HG03097 (cell line): ENCODE measurements around the gene GRM2.

Experiments used
- ATAC-seq: cut with Tn5 transposase; IDR thresholded peaks from one replicate; pipeline ENCODE4 v1.9.1; 2021; ENCODE audit not compliant: unreplicated experiment, low FRiP score

Gene GRM2

DNA sequence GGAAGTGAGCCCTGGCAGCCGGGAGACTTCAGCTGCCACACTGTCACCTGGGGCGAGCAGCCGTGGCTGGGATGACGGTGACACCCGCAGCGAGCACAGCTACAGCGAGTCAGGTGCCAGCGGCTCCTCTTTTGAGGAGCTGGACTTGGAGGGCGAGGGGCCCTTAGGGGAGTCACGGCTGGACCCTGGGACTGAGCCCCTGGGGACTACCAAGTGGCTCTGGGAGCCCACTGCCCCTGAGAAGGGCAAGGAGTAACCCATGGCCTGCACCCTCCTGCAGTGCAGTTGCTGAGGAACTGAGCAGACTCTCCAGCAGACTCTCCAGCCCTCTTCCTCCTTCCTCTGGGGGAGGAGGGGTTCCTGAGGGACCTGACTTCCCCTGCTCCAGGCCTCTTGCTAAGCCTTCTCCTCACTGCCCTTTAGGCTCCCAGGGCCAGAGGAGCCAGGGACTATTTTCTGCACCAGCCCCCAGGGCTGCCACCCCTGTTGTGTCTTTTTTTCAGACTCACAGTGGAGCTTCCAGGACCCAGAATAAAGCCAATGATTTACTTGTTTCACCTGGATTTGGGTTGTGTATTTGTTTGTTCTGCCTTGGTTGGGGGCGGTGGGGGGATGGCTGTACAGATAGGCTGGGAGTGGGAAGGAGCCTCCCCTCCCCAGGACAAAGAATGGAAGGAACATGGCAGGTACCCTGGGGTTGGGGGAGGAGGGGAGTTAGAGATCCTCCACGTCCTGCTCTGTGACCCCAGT, 2.9 kb upstream of the GRM2 start:
- no peak for ATAC-seq

DNA sequence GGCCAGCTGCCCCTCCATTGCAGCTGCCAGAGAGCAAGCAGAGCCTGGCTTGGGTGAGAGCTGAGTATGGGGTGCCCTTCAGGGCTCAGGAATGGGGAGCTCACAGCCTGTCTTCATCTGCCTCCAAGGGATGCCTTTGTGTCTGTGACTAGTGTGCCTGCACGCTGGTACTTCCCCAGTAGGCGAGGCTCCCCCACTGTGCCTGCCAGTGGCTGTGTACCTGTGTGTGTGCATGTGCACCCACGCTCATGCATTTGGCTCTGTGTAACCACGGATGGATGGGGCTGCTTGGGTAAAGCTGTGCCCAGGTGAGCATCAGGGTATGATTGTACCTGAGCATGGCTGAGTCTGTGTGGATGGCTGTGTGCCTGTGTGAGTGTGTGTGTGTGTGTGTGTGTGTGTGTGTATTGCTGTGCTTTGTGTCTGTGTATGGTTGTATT, 2.3 kb upstream of the GRM2 start:
- no peak for ATAC-seq

DNA sequence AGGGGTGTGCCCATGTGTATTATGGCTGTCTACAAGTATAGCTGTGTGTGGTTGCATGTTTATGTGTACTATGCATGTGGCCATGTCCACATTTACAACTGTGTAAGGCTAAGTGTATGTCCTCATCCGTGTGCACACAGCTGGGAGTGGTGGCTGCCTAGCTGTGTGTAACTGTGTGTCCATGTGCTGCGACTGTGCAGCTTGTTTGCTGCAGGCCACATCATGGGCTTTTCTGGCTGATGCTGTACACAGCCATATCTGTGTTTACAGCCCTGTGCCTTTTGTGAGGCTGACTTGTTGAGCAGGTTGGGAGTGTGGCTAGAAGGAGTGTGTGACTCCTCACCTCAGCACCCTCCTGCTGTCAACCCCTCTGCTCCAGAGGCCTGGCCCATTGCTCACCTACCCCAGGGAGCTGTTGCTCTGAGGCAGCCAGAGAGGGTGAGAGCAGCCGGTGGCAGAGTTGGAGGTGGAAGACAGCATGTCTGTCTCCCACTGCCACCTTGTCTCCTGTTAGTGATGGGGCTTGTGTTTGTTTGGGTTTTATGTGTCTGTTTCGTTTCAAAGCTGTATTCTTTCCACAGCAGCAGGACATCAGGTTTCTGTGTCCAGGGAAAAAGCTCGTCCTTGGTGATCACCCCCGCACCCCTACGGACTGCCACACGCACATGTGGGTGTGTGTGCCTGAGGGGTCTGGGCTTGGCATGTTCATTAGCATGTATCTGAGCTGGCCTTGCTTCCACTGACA, 1.4 kb upstream of the GRM2 start:
- ATAC-seq = no peak

DNA sequence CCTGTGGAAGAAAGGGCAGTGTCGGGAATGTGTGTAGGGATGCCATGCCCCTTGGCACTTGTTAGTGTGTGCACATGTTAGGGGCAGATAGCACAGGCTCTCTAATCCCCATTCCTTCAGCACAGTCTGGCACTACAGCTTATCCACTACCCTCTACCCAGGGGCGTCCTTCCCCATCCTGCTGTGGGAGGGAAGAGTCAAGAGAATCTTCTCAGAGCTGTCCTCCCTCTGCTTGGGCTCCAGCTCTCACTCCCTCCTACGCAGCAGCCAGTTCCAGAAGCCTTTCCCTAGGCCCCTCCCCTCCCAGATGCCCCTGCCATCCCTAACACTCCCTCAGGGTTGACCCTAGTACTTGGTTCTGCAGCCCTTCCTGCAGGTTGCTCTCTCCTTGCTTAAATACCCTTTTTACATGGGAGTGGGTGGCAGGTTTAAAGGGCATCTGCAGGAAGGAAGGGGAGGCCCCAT, 815 bp upstream of the GRM2 start:
- no peak for ATAC-seq

GRCh38 chr3:51708216-51708845, 1.5 kb downstream of the GRM2 start:
- no peak for ATAC-seq

DNA sequence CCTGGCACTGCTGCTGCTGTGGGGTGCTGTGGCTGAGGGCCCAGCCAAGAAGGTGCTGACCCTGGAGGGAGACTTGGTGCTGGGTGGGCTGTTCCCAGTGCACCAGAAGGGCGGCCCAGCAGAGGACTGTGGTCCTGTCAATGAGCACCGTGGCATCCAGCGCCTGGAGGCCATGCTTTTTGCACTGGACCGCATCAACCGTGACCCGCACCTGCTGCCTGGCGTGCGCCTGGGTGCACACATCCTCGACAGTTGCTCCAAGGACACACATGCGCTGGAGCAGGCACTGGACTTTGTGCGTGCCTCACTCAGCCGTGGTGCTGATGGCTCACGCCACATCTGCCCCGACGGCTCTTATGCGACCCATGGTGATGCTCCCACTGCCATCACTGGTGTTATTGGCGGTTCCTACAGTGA, 2.1 kb downstream of the GRM2 start:
- ATAC-seq = no peak

DNA sequence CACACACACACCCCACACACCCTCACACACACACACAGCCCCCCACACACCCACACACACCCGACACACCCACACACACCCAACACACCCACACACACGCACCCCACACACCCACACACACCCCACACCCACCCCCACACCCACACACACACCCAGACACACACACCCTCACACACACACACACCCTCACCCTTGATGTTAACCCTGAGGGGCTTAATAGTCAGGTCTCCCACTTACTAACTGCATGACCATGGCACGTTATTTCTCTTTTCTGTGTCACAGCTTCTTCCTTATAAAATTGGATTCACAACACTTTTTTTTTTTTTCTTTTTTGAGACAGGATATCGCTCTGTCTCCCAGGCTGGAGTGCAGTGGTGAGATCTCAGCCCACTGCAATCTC, 2.8 kb downstream of the GRM2 start:
- no peak for ATAC-seq

DNA sequence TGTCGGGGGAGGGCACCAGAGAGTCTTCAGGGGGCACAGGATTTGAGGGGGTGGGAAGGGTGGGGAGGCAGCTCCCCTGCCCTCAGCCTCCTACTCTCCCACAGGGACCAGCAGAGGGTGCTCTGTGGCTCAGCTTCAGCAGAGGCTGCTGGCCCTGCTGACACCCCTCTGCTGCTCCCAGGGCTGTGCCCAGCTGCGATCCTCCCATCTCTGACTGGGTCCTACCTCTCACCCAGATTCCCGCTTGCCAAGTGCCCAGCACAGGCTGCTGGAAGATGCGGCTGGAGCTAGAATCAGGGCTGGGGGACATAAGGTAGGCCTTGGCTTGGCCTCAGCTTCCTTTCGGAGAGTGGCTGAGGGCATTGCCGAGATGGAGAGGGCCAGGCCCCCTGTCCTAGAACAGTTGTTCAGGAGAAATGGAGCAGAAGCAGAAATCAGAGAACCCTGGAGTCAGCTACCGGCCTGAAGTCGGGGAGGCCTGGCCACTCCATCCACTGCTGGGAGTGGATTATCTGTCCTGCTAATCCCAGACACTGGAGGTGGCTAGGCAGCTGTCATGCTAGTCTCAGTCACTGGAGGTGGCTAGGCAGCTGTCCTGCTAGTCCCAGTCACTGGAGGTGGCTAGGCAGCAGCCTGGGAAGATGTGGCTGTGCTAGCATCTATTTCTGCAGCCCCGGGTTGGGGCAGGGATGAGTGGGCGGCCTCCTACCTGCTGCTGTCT, 3.9 kb downstream of the GRM2 start:
- ATAC-seq = no peak

DNA sequence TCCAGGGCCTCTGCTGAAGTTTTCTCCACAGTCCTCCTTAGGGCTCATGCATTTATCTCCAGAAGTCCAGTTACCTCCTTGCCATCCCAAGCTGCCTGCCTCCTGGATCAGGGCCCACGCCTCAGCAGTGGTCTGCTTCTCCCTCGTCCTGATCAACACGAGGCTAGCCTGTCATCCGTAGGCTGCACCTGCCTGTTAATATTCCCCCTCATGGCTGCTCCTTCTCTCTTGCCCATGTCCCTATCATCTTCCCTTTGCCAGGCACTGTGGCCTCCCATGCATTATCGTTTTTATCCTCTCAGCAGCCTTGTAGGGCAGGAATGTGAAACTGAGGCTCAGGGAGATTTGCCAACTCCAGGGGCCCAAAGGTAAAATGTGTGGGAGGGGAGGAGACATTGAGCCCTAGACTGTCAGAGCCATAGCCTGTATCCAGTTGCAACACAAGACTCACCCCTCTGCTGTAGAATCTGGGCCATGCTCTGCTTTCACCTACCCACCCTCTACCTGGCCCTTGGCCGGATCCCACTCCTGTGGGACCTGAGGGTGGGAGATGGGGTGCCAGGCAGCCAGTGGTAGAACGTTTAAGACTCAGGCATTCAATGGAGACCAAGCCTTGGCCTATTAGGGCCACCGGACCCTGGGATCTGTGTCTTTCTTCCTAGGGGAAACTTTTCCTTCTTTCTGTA, 4.6 kb downstream of the GRM2 start:
- ATAC-seq = no peak

DNA sequence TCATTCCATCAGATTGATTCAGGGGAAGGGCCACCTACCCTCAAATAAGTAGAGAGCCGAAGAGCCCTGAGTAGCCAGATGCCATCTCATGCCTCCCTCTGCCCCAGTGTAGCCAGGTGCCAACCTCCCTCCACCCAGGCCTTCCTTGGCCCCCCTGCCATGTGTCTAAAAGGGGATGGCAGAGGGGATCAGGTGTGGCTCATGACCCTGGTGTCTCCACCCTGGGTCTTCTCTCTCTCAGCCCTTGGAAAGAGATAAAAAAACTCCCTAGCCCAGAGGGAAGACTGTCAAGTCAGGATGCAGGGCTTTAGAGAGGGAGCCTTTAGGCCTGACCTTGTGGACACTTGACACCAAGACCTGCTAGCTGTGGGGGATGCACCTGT, 5.2 kb downstream of the GRM2 start:
- no peak for ATAC-seq

- ATAC-seq = no peak
These were observed 5.7 kb downstream of the GRM2 start for GRCh38 chr3:51712511-51712931.

- ATAC-seq = no peak
These were observed 6.1 kb downstream of the GRM2 start for GRCh38 chr3:51712963-51713362.

DNA sequence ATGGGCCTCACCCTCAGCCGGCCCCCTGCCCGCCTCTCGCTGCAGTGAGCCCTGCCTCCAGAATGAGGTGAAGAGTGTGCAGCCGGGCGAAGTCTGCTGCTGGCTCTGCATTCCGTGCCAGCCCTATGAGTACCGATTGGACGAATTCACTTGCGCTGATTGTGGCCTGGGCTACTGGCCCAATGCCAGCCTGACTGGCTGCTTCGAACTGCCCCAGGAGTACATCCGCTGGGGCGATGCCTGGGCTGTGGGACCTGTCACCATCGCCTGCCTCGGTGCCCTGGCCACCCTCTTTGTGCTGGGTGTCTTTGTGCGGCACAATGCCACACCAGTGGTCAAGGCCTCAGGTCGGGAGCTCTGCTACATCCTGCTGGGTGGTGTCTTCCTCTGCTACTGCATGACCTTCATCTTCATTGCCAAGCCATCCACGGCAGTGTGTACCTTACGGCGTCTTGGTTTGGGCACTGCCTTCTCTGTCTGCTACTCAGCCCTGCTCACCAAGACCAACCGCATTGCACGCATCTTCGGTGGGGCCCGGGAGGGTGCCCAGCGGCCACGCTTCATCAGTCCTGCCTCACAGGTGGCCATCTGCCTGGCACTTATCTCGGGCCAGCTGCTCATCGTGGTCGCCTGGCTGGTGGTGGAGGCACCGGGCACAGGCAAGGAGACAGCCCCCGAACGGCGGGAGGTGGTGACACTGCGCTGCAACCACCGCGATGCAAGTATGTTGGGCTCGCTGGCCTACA, 8.5 kb downstream of the GRM2 start:
- ATAC-seq = no peak

- no peak for ATAC-seq
These were observed 9.1 kb downstream of the GRM2 start for GRCh38 chr3:51715977-51716294.

DNA sequence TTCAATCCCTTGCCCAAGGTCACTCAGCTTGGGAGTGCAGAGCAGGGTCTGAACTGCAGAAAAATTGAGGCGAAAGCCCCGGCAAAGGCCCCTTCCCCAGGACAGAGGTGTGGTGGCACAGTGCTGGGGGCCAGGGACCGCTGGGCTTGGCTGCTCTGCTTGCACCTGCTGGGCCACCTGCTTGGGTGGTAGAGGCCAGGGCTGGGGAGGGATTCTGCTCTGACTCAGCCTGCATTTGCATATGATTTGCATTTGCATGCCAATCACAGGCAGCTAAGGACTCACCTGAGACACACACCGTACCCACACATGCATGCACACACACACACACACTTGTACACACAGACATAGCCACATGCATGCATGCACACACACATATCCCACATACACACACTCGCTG, 9.9 kb downstream of the GRM2 start:
- ATAC-seq = no peak

DNA sequence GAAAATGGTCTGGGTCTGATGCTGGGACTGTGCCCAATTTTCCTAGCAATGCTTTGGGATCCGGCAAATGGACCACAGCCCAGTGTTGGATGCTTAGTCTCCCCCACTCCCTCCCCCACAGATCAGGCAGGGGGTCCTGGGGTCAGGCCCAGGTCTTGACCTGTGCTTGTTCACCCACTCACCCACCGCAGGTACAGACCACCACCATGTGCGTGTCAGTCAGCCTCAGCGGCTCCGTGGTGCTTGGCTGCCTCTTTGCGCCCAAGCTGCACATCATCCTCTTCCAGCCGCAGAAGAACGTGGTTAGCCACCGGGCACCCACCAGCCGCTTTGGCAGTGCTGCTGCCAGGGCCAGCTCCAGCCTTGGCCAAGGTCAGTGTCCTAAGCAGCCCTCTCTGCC, 10.6 kb downstream of the GRM2 start:
- ATAC-seq = no peak

- ATAC-seq = no peak
These were observed 11.1 kb downstream of the GRM2 start for GRCh38 chr3:51717947-51718346.

DNA sequence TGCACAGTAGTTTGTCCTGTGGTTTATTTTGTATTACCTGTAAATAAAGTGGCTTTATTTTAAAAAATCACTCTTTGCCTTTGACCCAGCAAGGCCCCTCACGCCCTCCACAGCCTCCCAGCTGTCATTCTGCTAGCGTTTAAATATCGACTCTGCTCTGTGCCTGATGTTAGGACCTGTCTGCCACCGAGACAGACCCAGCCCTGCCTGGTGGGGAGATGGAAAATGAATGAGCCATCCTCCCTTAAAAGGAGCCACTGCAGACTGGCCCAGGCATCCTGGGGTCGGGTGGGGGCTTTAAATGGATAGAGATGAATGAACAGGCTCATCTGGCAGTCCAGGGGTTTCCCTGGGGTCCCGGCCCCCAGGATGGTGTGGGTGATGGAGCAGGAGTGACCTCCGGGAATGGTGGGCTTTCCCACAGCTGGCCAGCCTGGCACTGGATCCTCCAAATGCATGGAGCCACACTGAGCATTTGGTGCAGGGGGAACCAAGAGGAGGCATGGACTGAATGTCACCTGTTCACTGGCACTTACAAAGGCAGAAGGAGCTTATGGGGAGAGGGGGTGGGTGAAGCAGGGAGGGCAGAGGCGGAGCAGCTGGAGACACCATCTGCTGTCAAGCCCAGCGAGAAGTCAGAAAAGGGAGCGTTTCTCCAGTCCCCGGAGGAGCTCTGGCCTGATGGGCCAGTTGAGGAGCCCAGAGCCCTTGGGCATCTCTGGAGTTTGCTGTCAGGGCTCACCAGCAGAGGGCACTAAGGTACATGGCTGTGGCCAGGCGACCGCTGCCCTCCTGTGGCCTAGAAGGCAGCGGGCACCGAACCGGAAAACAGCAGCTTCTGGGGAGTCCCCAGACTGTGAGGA, 11.9 kb downstream of the GRM2 start:
- ATAC-seq = no peak
